Amygdala (tissue), 56 donors: ENCODE measurements around the gene TMEM214.
"Not testable (repeated sequence)": the region's sequence is repeated elsewhere in the genome, so short reads cannot be mapped to it uniquely, and the experiment has no call there.

Source experiments
- DNase-seq, 56 donors: peaks; one replicate each; lab custom pipeline; 2025; lab: John Stamatoyannopoulos, UW

TMEM214 gene

DNA sequence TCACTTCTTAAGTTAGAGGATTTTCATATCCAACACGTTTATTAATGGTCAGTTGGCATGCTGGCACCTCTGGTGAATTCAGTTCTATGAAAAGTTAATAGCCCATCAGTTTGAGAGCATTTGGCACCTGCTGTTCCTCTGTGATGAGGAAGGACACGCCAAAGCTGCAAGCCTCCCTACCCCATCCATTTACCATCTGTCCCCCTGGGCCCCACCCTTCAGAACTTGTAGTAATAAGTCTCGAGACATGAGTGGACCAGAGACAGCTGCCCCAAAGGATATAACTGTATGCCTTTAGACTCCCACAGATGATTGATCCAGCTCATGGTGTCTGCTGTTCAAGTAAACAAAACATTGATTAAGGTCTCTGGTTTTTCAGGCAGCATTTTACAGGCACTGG lies 32.4 kb downstream of the TMEM214 start:
- DNase-seq = no peak

DNA sequence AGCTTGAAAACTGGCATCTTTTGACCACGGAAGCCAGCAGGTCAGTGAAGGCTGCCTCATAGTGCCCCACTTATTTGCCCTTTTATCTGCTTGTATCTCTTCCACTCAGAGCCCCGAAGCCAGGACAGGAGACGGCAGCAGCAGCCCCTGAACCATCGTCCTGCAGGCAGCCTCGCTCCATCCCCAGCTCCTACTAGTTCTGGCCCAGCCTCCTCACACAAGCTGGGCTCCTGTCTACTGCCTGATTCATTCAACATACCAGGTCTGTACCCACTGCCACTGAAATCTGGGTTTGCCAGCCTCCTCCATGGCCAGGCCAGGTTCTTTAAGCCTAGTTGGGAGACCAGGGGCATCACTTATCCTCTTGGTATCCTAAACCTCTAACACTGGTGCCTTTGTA lies 34.6 kb downstream of the TMEM214 start:
- no peak for DNase-seq

DNA sequence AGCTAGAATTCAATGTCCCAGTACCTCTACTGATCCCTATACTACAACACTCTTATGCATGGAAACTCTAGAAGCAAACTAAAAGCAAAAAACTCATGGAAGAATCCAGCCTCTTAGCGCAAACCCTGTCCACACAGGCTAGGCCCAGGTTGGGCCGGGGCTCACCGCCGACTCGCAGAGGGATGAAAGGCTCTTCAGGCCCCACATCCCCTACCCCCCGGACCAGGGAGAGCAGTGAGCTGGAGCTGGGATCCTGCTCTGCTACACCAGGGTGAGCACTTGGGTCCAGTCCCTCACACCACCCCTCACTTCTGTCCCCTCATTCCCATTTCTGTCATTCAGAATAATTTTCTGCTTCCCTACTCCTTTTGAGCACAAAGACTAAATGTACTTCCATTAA lies 36.7 kb downstream of the TMEM214 start:
- DNase-seq = no peak

- no peak for DNase-seq
These were observed 37.3 kb downstream of the TMEM214 start for GRCh38 chr2:27069961-27070618.

DNA sequence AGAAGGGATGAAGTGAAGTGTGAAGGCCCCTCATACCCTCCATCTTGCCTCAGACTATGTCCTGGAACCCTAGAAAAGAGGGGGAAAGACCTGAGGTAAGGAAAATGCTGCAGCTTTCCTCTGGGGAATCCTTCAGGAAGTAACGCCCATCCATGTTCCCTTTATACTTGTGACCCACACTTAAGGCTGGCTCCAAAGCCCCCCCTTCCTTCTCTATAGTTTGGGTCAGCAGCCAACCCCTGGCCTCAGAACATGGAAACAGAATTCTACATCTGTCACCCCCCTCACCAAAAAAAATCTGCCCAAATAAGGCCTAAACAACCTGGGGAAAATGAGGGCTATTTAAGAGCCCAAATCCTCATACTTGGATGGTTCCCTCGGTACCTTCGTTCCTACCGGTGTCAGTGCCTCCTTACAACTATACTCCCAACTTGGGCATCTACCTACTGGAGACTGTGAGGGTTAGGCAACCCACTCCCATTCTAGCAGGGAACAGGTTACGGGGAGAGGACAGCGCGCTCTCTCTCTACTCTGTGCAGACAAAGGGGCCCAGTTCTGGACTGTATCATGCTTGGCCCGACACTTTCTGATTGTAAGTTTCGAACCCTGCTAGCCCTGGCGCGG lies 38.0 kb downstream of the TMEM214 start:
- no peak for DNase-seq

DNA sequence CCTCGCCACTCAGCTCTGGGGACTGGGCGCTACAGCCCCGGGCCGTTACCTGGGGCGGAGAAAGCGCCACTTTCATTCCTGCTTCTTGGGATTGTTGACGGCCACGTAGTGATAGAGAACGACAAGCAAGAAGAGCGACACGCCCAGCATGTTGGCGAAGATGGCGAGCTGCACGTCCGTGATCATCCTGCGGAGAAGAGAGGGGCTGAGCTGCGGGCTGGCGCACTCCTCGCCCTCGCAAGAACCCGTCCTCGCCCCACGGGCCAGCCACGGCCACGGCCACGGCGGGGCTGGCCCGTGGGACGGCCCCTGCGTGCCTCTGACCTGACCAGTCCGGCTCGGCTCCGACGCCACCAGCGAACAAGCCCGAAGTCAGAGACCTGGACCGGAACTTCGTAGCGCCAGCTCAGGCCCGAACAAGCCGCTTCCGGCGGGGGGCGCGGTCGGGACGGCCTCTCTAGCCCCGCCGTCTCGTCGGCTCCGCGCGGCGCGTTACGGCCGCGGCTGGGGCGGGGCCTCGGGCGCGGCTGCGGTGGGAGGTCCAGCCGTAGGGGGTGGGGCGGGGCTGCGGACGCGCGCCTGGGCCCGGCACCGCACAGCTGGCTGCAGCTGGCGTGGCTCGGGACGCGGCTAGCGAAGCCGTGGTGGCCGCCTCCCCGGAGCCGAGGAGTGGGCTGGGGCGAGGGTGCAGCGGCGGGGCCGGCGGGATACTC lies 38.7 kb downstream of the TMEM214 start, which contains the start of gene OST4:
OST4 (minus strand) TSS at position 378 of the 713 bp plus-strand sequence.
- DNase-seq = peak; percentile 56 to 97 (median 89)

DNA sequence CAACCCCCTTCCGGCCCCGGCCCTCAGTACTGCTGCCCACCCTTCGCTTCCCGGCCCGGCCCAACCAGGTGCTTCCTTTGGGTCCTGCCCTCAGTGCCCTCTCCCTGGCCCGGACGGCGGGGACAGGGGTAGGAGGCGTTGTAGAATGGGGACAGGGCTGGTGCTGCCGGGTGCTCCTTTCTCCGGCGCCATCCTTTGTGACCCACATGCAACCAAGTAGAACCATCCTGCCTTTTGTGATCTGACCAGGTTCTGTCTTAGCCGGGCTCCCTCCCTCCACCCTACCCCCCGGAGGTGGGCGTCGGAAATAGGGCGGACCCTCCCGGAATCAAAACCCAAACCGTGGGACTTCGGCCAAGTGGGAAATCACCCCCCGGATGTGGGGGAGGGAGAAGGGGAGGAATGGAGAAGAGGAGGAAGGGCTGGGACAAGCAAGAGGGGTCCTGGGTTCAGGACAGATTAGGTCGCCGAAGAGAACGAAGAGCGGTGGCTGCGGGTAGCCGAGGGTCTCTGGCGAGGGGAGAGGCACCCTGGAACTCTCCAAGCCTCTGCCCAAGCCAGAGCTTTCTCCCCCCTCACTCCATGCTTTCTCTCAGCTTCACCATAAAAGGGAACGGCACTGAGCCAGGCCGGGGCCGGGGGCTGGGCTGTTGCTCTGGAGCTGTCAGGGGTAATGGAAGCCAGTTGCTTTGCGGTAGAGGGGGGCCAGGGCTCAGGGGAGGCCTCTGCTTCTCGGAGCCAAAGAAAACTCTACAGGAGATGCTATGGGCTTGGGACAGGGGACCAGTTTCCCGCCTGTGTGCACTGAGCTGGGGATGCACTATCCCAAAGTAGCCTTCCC lies 39.4 kb downstream of the TMEM214 start:
- peak in 26 of 56 donors; percentile 12 to 64 (median 41) for DNase-seq

DNA sequence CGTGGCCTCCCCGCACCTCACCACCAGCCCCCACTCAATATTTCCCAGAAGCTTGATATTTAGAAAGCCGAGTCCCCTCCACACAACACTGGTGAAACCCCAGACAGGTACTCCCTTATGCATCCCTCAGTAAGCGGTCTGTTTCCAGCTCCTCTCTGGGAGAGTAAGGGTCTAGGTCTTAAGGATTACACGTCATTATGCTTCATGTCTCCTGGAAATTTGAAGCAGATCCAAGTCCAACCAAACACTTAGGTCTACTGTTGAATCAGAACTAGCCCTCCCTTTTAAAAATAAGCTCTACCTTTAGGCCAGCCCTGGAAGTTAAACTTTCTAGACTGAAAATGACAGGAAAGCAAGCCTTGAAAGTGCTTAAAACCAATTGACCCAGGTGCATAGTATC lies 40.2 kb downstream of the TMEM214 start:
- DNase-seq = no peak

DNA sequence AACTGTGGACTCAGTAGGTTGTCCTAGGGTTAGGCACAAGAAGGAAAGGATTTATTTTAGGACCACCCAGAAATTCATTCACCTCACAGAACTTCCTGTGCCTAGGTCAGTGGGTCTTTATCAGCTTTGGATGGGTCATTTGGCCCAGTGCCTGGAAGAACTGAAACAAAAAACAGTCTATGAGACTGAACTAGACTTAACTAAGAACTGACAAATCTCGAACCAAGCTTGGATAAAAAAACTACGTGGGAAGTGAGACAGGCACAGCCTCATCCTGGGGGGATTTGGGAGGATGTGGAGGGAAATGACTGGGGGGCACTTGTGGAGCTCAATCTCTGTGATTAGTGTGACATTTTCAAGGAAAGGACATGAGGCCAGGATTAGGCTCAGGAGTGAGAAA lies 41.0 kb downstream of the TMEM214 start:
- no peak for DNase-seq

DNA sequence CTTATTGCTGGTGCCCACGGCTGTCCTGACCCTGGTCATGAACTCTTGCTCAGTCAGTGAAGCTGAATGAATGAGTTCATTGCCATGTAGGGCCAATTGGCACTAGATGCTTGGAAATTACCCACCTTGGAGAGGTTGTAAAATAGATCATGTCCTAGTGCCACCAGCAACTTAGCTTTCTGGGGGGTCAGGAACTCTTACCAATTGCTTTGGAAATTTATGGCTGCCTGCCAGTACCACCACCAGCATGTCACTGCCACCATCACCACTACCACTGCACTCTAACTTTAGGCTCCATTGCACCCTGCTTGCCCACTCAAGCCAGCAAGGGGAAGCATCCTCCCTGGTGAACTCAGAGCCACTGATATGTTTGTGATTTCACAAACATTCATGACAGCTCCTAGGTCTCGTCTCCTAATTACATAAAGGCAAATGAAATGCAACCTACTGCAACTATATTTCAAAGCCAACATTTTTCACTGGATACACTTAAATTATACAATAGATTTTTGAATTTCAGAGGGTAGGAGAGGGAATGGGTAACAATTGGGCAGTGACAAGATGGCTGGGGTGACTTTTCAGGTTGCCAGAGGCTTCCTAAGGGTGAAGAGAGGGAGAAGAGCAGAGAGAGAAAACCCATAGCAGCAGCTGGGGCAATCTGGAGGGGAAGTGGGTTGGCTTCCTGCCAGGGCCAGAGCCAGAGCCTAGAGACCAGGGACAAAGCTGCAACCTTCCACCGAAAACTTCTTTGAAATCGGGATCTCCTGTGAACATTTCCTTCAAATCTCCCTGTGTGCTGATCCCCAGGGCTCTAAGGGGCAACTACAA lies 42.2 kb downstream of the TMEM214 start:
- peak in 3 of 56 donors; percentile 8 to 25 (median 15) for DNase-seq

- not testable (repeated sequence) for DNase-seq
These were observed 42.8 kb downstream of the TMEM214 start for GRCh38 chr2:27075566-27075871.

GRCh38 chr2:27076323-27076722 lies 43.6 kb downstream of the TMEM214 start:
- no peak for DNase-seq

GRCh38 chr2:27077231-27077630 lies 44.5 kb downstream of the TMEM214 start:
- DNase-seq = no peak

DNA sequence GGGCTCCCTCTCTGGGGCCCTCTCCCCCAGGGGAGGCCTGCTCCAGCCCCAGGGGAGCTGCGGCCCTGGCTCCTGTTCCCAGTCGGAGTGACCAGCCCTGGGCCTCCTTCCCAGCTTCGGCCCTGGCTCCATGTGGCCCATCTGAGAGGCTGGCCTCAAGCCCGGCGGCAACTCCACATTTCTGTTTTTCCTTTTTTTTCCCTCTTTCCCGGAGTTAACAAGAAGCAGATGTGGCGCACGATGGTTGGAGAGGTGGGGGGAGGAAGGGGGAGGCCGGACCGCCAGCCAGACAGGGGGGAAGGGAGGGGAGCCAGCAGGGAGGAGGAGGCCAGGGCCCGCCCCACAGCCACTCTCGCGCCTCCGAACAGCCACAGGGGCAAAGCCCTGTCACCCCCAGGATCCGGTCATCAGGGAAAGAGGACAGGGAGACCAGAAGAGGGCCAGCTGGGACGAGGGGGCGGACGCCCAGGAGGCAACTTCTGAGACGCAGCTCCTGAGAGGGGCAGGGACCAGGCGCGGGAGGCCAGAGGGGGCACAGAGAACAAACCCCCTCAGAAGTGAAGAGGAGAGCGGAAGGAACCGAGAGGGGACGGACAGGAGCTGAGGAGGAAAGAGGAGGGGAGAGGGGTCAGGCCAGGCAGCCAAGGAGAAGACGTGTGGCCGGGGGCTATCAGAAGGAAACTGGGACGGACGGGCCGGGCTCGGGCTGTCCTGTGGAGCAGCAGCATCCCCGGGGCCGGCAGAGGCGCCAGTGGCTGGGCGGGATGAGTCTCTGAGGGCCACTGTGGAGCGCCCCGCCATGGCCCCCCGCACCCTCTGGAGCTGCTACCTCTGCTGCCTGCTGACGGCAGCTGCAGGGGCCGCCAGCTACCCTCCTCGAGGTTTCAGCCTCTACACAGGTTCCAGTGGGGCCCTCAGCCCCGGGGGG lies 45.8 kb downstream of the TMEM214 start, which contains the start of gene EMILIN1:
EMILIN1 (plus strand) TSS at position 349 of the 928 bp plus-strand sequence; CDS start at position 800, 451 bp downstream.
- DNase-seq = peak in 44 of 56 donors; percentile 12 to 81 (median 55)

GRCh38 chr2:27079233-27080139 lies 46.7 kb downstream of the TMEM214 start:
- no peak for DNase-seq

DNA sequence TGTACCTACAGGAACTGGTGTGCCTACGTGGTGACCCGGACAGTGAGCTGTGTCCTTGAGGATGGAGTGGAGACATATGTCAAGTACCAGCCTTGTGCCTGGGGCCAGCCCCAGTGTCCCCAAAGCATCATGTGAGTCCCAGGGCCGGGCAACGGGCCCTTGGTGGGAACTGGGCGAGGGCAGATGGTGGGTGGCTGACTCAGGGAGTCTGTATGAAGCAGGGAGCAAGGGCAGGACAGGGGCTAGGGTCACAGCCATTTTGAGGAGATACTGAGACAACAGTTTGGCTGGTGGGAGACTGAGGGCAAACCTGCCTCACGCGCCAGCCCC lies 47.3 kb downstream of the TMEM214 start:
- DNase-seq = no peak

GRCh38 chr2:27080603-27080936 lies 47.8 kb downstream of the TMEM214 start:
- DNase-seq = no peak
